ENCODE measurements around the gene HSD17B12.
"Not testable (repeated sequence)": the region's sequence is repeated elsewhere in the genome, so short reads cannot be mapped to it uniquely, and the experiment has no call there.

The HSD17B12 gene

GRCh38 chr11:43748095-43748494 is 67.6 kb downstream of the HSD17B12 start:
- no peak for DNase-seq

- no peak for DNase-seq
Observed at GRCh38 chr11:43751726-43752125, 71.2 kb downstream of the HSD17B12 start.

GRCh38 chr11:43756575-43756974 is 76.0 kb downstream of the HSD17B12 start:
- DNase-seq: no peak

- DNase-seq: no peak
Observed at GRCh38 chr11:43758927-43759326, 78.4 kb downstream of the HSD17B12 start.

GRCh38 chr11:43760902-43761301 is 80.4 kb downstream of the HSD17B12 start:
- no peak for DNase-seq

- DNase-seq: no peak
Observed at GRCh38 chr11:43765194-43765593, 84.7 kb downstream of the HSD17B12 start.

- not testable (repeated sequence) for DNase-seq
Observed at GRCh38 chr11:43768654-43769053, 88.1 kb downstream of the HSD17B12 start.

GRCh38 chr11:43770173-43770572 is 89.6 kb downstream of the HSD17B12 start:
- no peak for DNase-seq

- no peak for DNase-seq
Observed at GRCh38 chr11:43772733-43773132, 92.2 kb downstream of the HSD17B12 start.

- no peak for DNase-seq
Observed at GRCh38 chr11:43774786-43775185, 94.2 kb downstream of the HSD17B12 start.

GRCh38 chr11:43779306-43779705 is 98.8 kb downstream of the HSD17B12 start:
- no peak for DNase-seq

GRCh38 chr11:43784301-43784700 is 103.8 kb downstream of the HSD17B12 start:
- no peak for DNase-seq

GRCh38 chr11:43784866-43785265 is 104.3 kb downstream of the HSD17B12 start:
- no peak for DNase-seq

GRCh38 chr11:43785318-43785717 is 104.8 kb downstream of the HSD17B12 start:
- no peak for DNase-seq

GRCh38 chr11:43786016-43786415 is 105.5 kb downstream of the HSD17B12 start:
- DNase-seq: no peak

GRCh38 chr11:43787824-43788223 is 107.3 kb downstream of the HSD17B12 start:
- DNase-seq: no peak

GRCh38 chr11:43788421-43788820 is 107.9 kb downstream of the HSD17B12 start:
- DNase-seq: peak in 1 of 3 experiments; percentile 23

- no peak for DNase-seq
Observed at GRCh38 chr11:43789700-43790443, 109.3 kb downstream of the HSD17B12 start.

GRCh38 chr11:43790444-43790794 is 109.9 kb downstream of the HSD17B12 start:
- DNase-seq: no peak

- no peak for DNase-seq
Observed at GRCh38 chr11:43797337-43797736, 116.8 kb downstream of the HSD17B12 start.

- no peak for DNase-seq
Observed at GRCh38 chr11:43797866-43798265, 117.3 kb downstream of the HSD17B12 start.

GRCh38 chr11:43802509-43802908 is 122.0 kb downstream of the HSD17B12 start:
- DNase-seq: no peak

- no peak for DNase-seq
Observed at GRCh38 chr11:43803766-43804165, 123.2 kb downstream of the HSD17B12 start.

GRCh38 chr11:43806976-43807375 is 126.4 kb downstream of the HSD17B12 start:
- no peak for DNase-seq

GRCh38 chr11:43810929-43811596 is 130.5 kb downstream of the HSD17B12 start:
- no peak for DNase-seq

Measured in NCI-H1417 (cell line).